ENCODE data around the gene ERVW-1. TPM values are rescaled to one million over a fixed set of nuclear protein-coding genes. Genes with fewer than 3 reads are reported as not detected.
"Not testable (repeated sequence)": the region's sequence is repeated elsewhere in the genome, so short reads cannot be mapped to it uniquely, and the experiment has no call there.

The ERVW-1 gene
- total RNA-seq, 1 experiment from 2014 or later, result not detected

- H3K4me1 ChIP-seq (ENCODE audit: control insufficient read depth, insufficient read depth, low read length); POLR2A ChIA-PET; BruUV-seq (replicated peaks); intact Hi-C loops (cut with micrococcal nuclease; ENCODE audit: unreplicated experiment); ATAC-seq; CTCF ChIA-PET; DNase-seq (ENCODE audit: low read depth, low spot score); H3K27ac ChIP-seq (ENCODE audit: low read length); H3K9me3 ChIP-seq (ENCODE audit: control insufficient read depth, insufficient read depth, low read depth, low read length); H3K4me3 ChIP-seq (ENCODE audit: low read depth in 2 of 2, low read length in 2 of 2); in situ Hi-C loops (cut with HindIII; ENCODE audit: low pct_unique_long_range_greater_than_20kb, low sequenced_read_pairs); H3K27me3 ChIP-seq (ENCODE audit: control insufficient read depth, insufficient read depth, low read length): not testable (repeated sequence)
- H3K36me3 ChIP-seq (ENCODE audit: control insufficient read depth, insufficient read depth, low read length), result peaks cover 11% of the 10 kb centered on the region
These were observed 5.9 kb upstream of the ERVW-1 start for GRCh38 chr7:92483624-92484023.

- ATAC-seq; DNase-seq (ENCODE audit: low read depth, low spot score); H3K9me3 ChIP-seq (ENCODE audit: control insufficient read depth, insufficient read depth, low read depth, low read length); CTCF ChIA-PET; BruUV-seq (replicated peaks); H3K4me3 ChIP-seq (ENCODE audit: low read depth in 2 of 2, low read length in 2 of 2); H3K4me1 ChIP-seq (ENCODE audit: control insufficient read depth, insufficient read depth, low read length); H3K27me3 ChIP-seq (ENCODE audit: control insufficient read depth, insufficient read depth, low read length); POLR2A ChIA-PET; H3K36me3 ChIP-seq (ENCODE audit: control insufficient read depth, insufficient read depth, low read length); in situ Hi-C loops (cut with HindIII; ENCODE audit: low pct_unique_long_range_greater_than_20kb, low sequenced_read_pairs); H3K27ac ChIP-seq (ENCODE audit: low read length); intact Hi-C loops (cut with micrococcal nuclease; ENCODE audit: unreplicated experiment): not testable (repeated sequence)
These were observed 1.4 kb upstream of the ERVW-1 start for GRCh38 chr7:92479146-92479545.

GRCh38 chr7:92478711-92479110 is 965 bp upstream of the ERVW-1 start:
- Histone ChIP-seq H3K27me3 (ENCODE audit: control insufficient read depth, insufficient read depth, low read length) (no peaks in the 10 kb centered on the region), H3K9me3 (ENCODE audit: control insufficient read depth, insufficient read depth, low read depth, low read length) (no peaks in the 10 kb centered on the region), H3K27ac (ENCODE audit: low read length) (no peak overlapping the region), H3K4me1 (ENCODE audit: control insufficient read depth, insufficient read depth, low read length) (no peaks in the 10 kb centered on the region), H3K4me3 (ENCODE audit: low read depth in 2 of 2, low read length in 2 of 2) (no peak overlapping the region), H3K36me3 (ENCODE audit: control insufficient read depth, insufficient read depth, low read length) (no peaks in the 10 kb centered on the region)
- in situ Hi-C loops (cut with HindIII; ENCODE audit: low pct_unique_long_range_greater_than_20kb, low sequenced_read_pairs) (no loop called here), intact Hi-C loops (cut with micrococcal nuclease; ENCODE audit: unreplicated experiment) (no loop called here)
- ChIA-PET CTCF (no interaction called here), POLR2A (no interaction called here)
- DNase-seq (ENCODE audit: low read depth, low spot score), result no peak
- ATAC-seq, result no peak
- no peak for TF ChIP-seq POLR2AphosphoS5 (IDR thresholded peaks at IDR 0.05; ENCODE audit: low read depth, low read length)
- no peak for TF ChIP-seq SIN3A (IDR thresholded peaks at IDR 0.05; ENCODE audit: borderline replicate concordance, insufficient read depth, low read depth, low read length)
- no peak for TF ChIP-seq TCF7L2 (IDR thresholded peaks at IDR 0.05; ENCODE audit: low read depth, low read length)
- TF ChIP-seq CTCF (IDR thresholded peaks at IDR 0.05), result no peak
- no peak for TF ChIP-seq REST (IDR thresholded peaks at IDR 0.05; ENCODE audit: insufficient read depth in 1 of 2, low read depth in 2 of 2, low read length in 1 of 2)
- no TSS peak for BruUV-seq (replicated peaks)

Data from Panc1 (cell line).